WTC11 (cell line): Measurements from ENCODE around the gene FAM107A.

Experiments
- ATF1 ChIP-seq: sonication (generic); formaldehyde crosslinking; IDR thresholded peaks from 2 replicates; pipeline ENCODE4 v1.8.1; 2023; ENCODE audit warnings: mild to moderate bottlenecking, moderate library complexity, missing genetic modification reagents
- CREB1 ChIP-seq: sonication (generic); formaldehyde crosslinking; IDR thresholded peaks from 2 replicates; pipeline ENCODE4 v1.8.0; 2023; ENCODE audit warnings: mild to moderate bottlenecking, missing genetic modification reagents
- HMGXB4 ChIP-seq: sonication (generic); formaldehyde crosslinking; IDR thresholded peaks from 2 replicates; pipeline ENCODE4 v1.8.1; 2023; ENCODE audit warnings: mild to moderate bottlenecking, moderate library complexity, missing genetic modification reagents
- JUN ChIP-seq: sonication (generic); formaldehyde crosslinking; IDR thresholded peaks from 2 replicates; pipeline ENCODE4 v1.8.0; 2023; ENCODE audit warnings: mild to moderate bottlenecking, missing genetic modification reagents
- MXD4 ChIP-seq: fragments of 250-450 bp; sonication (Bioruptor Pico); IDR thresholded peaks from 2 replicates; pipeline ENCODE4 v1.8.0; 2021; ENCODE audit warnings: mild to moderate bottlenecking, moderate library complexity, borderline replicate concordance
- NR2C2 ChIP-seq: sonication (generic); formaldehyde crosslinking; IDR thresholded peaks from 2 replicates; pipeline ENCODE4 v1.8.0; 2022; ENCODE audit warnings: mild to moderate bottlenecking, missing genetic modification reagents
- SMAD3 ChIP-seq: sonication (generic); formaldehyde crosslinking; IDR thresholded peaks from 2 replicates; pipeline ENCODE4 v1.8.0; 2022; ENCODE audit warnings: missing genetic modification reagents, mild to moderate bottlenecking, borderline replicate concordance
- TEAD1 ChIP-seq: sonication (generic); formaldehyde crosslinking; IDR thresholded peaks from 2 replicates; pipeline ENCODE4 v1.8.0; 2022; ENCODE audit warnings: mild to moderate bottlenecking, missing genetic modification reagents
- ZBTB21 ChIP-seq: sonication (generic); formaldehyde crosslinking; IDR thresholded peaks from 2 replicates; pipeline ENCODE4 v1.8.1; 2023; ENCODE audit warnings: mild to moderate bottlenecking, missing genetic modification reagents, borderline replicate concordance
- ZNF121 ChIP-seq: sonication (generic); formaldehyde crosslinking; IDR thresholded peaks from 2 replicates; pipeline ENCODE4 v1.8.0; 2023; ENCODE audit warnings: missing genetic modification reagents
- TF ChIP-seq, protein P1 (sequence below): fragments of 200-600 bp; IDR thresholded peaks from 2 replicates; pipeline ENCODE4 v1.8.0; 2022; ENCODE audit warnings: antibody characterized with exemption
- TF ChIP-seq, protein P2 (sequence below): sonication (generic); formaldehyde crosslinking; IDR thresholded peaks from 2 replicates; pipeline ENCODE4 v1.8.0; 2022; ENCODE audit warnings: mild to moderate bottlenecking, missing genetic modification reagents
- TF ChIP-seq, protein P3 (sequence below): sonication (generic); formaldehyde crosslinking; conservative IDR thresholded peaks from 2 replicates; pipeline ENCODE4 v1.8.1; 2023; ENCODE audit warnings: mild to moderate bottlenecking, low read depth, missing genetic modification reagents, moderate library complexity
- TF ChIP-seq, protein P4 (sequence below): sonication (generic); formaldehyde crosslinking; conservative IDR thresholded peaks from 2 replicates; pipeline ENCODE4 v1.8.1; 2022; ENCODE audit warnings: mild to moderate bottlenecking, missing genetic modification reagents

DNA sequence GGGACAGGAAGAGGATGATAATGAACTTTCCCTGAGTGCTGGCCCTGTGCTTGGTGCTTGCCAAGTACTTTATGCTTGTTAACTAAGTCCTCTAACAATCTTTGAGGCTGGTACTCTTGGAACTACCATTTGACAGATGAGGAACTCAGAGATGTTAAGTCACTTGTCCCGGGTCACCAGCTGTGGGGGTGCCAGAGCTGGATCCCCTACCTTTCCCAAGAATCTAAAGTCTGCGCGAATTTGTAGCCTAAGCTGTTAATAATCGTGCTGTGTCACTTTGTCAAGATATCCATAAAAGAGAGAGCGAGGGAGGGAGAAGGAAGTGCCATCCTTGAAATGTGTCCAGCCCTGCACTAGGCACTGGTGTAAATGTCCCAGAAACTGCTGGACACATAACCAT lies 21.2 kb downstream of the FAM107A start:
- TF ChIP-seq, protein P1, sequence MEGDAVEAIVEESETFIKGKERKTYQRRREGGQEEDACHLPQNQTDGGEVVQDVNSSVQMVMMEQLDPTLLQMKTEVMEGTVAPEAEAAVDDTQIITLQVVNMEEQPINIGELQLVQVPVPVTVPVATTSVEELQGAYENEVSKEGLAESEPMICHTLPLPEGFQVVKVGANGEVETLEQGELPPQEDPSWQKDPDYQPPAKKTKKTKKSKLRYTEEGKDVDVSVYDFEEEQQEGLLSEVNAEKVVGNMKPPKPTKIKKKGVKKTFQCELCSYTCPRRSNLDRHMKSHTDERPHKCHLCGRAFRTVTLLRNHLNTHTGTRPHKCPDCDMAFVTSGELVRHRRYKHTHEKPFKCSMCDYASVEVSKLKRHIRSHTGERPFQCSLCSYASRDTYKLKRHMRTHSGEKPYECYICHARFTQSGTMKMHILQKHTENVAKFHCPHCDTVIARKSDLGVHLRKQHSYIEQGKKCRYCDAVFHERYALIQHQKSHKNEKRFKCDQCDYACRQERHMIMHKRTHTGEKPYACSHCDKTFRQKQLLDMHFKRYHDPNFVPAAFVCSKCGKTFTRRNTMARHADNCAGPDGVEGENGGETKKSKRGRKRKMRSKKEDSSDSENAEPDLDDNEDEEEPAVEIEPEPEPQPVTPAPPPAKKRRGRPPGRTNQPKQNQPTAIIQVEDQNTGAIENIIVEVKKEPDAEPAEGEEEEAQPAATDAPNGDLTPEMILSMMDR: no peak
- TF ChIP-seq CREB1 (CRISPR knock-in tag) (no peak), ZBTB21 (CRISPR knock-in tag) (no peak), ATF1 (CRISPR knock-in tag) (no peak), SMAD3 (no peak), JUN (CRISPR knock-in tag) (no peak), HMGXB4 (no peak), NR2C2 (CRISPR knock-in tag) (no peak), TEAD1 (CRISPR knock-in tag) (no peak), MXD4 (CRISPR knock-in tag) (no peak), ZNF121 (CRISPR knock-in tag) (no peak)
- TF ChIP-seq, protein P2, sequence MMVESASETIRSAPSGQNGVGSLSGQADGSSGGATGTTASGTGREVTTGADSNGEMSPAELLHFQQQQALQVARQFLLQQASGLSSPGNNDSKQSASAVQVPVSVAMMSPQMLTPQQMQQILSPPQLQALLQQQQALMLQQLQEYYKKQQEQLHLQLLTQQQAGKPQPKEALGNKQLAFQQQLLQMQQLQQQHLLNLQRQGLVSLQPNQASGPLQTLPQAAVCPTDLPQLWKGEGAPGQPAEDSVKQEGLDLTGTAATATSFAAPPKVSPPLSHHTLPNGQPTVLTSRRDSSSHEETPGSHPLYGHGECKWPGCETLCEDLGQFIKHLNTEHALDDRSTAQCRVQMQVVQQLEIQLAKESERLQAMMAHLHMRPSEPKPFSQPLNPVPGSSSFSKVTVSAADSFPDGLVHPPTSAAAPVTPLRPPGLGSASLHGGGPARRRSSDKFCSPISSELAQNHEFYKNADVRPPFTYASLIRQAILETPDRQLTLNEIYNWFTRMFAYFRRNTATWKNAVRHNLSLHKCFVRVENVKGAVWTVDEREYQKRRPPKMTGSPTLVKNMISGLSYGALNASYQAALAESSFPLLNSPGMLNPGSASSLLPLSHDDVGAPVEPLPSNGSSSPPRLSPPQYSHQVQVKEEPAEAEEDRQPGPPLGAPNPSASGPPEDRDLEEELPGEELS: no peak
- TF ChIP-seq, protein P3, sequence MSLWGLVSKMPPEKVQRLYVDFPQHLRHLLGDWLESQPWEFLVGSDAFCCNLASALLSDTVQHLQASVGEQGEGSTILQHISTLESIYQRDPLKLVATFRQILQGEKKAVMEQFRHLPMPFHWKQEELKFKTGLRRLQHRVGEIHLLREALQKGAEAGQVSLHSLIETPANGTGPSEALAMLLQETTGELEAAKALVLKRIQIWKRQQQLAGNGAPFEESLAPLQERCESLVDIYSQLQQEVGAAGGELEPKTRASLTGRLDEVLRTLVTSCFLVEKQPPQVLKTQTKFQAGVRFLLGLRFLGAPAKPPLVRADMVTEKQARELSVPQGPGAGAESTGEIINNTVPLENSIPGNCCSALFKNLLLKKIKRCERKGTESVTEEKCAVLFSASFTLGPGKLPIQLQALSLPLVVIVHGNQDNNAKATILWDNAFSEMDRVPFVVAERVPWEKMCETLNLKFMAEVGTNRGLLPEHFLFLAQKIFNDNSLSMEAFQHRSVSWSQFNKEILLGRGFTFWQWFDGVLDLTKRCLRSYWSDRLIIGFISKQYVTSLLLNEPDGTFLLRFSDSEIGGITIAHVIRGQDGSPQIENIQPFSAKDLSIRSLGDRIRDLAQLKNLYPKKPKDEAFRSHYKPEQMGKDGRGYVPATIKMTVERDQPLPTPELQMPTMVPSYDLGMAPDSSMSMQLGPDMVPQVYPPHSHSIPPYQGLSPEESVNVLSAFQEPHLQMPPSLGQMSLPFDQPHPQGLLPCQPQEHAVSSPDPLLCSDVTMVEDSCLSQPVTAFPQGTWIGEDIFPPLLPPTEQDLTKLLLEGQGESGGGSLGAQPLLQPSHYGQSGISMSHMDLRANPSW (CRISPR knock-in tag): no peak
- TF ChIP-seq, protein P4, sequence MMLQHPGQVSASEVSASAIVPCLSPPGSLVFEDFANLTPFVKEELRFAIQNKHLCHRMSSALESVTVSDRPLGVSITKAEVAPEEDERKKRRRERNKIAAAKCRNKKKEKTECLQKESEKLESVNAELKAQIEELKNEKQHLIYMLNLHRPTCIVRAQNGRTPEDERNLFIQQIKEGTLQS (CRISPR knock-in tag): no peak
